GM12878 (cell line): ENCODE data around the gene RAC2. TPM values are rescaled to one million over a fixed set of nuclear protein-coding genes. Genes with fewer than 3 reads are reported as not detected.

Source experiments
- ATAC-seq: fragments of 200-7000 bp; cut with Tn5 transposase; 3 replicates; pipeline ENCODE4 v1.9.1; 2020; ENCODE audit warnings: mild to moderate bottlenecking, moderate library complexity
- BruUV-seq: library from RNA; stranded (reverse); fragments of 400-500 nt; replicated peaks from 2 replicates; lab custom pipeline; 2021; lab: Mats Ljungman, UMichigan
- CTCF ChIA-PET: fragments of 300-600 bp; sonication (Branson Sonifier 250); formaldehyde crosslinking; extraction: SDS; loops from one replicate; lab custom pipeline; 2021; ENCODE audit warnings: inconsistent platforms; lab: Yijun Ruan, JAX
- POLR2A ChIA-PET: fragments of 350-600 bp; formaldehyde crosslinking; extraction: SDS; loops from one replicate; lab custom pipeline; 2021; ENCODE audit warnings: inconsistent platforms; lab: Charles Lee
- RAD21 ChIA-PET: fragments of 300-600 bp; sonication (Branson Sonifier 250); formaldehyde crosslinking; loops from one replicate; lab custom pipeline; 2023; ENCODE audit warnings: antibody characterized with exemption; ENCODE audit not compliant: unreplicated experiment; lab: Charles Lee
- SMC1A ChIA-PET: fragments of 300-600 bp; sonication (Branson Sonifier 250); formaldehyde crosslinking; loops from one replicate; lab custom pipeline; 2023; ENCODE audit not compliant: unreplicated experiment, uncharacterized antibody; lab: Charles Lee
- DNase-seq: peaks from one replicate; pipeline ENCODE4 v3.0.0-alpha.2; 2011; ENCODE audit warnings: low read depth, low spot score
- FAIRE-seq: peaks from 3 replicates; lab custom pipeline; 2011; peaks lifted over from hg19 to GRCh38; lab: Jason Lieb, UNC
- H2AFZ ChIP-seq: 2 replicates; pipeline ENCODE4 v1.6.0; 2011; ENCODE audit warnings: low read depth, low read length, control low read depth; ENCODE audit not compliant: control insufficient read depth
- H3K27ac ChIP-seq: 2 replicates; pipeline ENCODE4 v1.5.1; 2011; ENCODE audit warnings: control low read depth; ENCODE audit not compliant: control insufficient read depth, insufficient read depth
- H3K27me3 ChIP-seq, 2 experiments: replicated peaks in 1 of 2; 2 replicates each; pipeline versions ENCODE4 v1.6.0 to v1.6.1; 2011; ENCODE audit warnings: low read length in 1 of 2; ENCODE audit not compliant: control insufficient read depth in 2 of 2, insufficient read depth in 2 of 2
- H3K36me3 ChIP-seq, 2 experiments: 2 replicates each; pipeline ENCODE4 v1.5.1; 2011; ENCODE audit warnings: low read length in 1 of 2; ENCODE audit not compliant: control insufficient read depth in 2 of 2, insufficient read depth in 2 of 2
- H3K4me1 ChIP-seq: 2 replicates; pipeline ENCODE4 v1.6.1; 2011; ENCODE audit warnings: mild to moderate bottlenecking, low read length, moderate library complexity, mixed read lengths; ENCODE audit not compliant: control insufficient read depth, insufficient read depth
- H3K4me2 ChIP-seq: 2 replicates; pipeline ENCODE4 v1.6.0; 2011; ENCODE audit warnings: control low read depth; ENCODE audit not compliant: control insufficient read depth, insufficient read depth
- H3K4me3 ChIP-seq: fragments of 200-600 bp; sonication (generic); 2 replicates; pipeline ENCODE4 v1.5.1; 2016
- H3K79me2 ChIP-seq: 2 replicates; pipeline ENCODE4 v1.6.0; 2011; ENCODE audit warnings: low read length; ENCODE audit not compliant: control insufficient read depth, insufficient read depth
- H3K9ac ChIP-seq: 2 replicates; pipeline ENCODE4 v1.8.0; 2011; ENCODE audit warnings: low read length, control low read depth, mixed read lengths; ENCODE audit not compliant: control insufficient read depth, insufficient read depth
- H3K9me3 ChIP-seq: replicated peaks from 3 replicates; pipeline ENCODE4 v1.5.1; 2011; ENCODE audit warnings: mild to moderate bottlenecking, low read length; ENCODE audit not compliant: control insufficient read depth, insufficient read depth
- H4K20me1 ChIP-seq: 2 replicates; pipeline ENCODE4 v1.6.0; 2011; ENCODE audit not compliant: control insufficient read depth, insufficient read depth
- ATF2 ChIP-seq: IDR thresholded peaks from 2 replicates; pipeline ENCODE4 v1.6.1; 2012; ENCODE audit warnings: low read length, inconsistent platforms
- BMI1 ChIP-seq: fragments of 450-650 bp; IDR thresholded peaks from 2 replicates; pipeline ENCODE4 v1.6.1; 2016; ENCODE audit warnings: mild to moderate bottlenecking, moderate library complexity, borderline replicate concordance
- CBX3 ChIP-seq: fragments of 200-600 bp; sonication (generic); IDR thresholded peaks from 2 replicates; pipeline ENCODE4 v1.6.1; 2016; ENCODE audit warnings: low read depth, borderline replicate concordance
- FOXK2 ChIP-seq: fragments of 450-650 bp; IDR thresholded peaks from 2 replicates; pipeline ENCODE4 v1.6.1; 2017; ENCODE audit warnings: mild to moderate bottlenecking, moderate library complexity
- HDGF ChIP-seq: fragments of 450-650 bp; IDR thresholded peaks from 2 replicates; pipeline ENCODE4 v1.6.1; 2016; ENCODE audit warnings: antibody characterized with exemption
- JUNB ChIP-seq: IDR thresholded peaks from 2 replicates; pipeline ENCODE4 v1.6.1; 2016; ENCODE audit warnings: antibody characterized with exemption, mild to moderate bottlenecking
- KLF5 ChIP-seq: fragments of 450-650 bp; IDR thresholded peaks from 2 replicates; pipeline ENCODE4 v1.6.1; 2014; ENCODE audit warnings: mild to moderate bottlenecking; ENCODE audit not compliant: partially characterized antibody
- NFIC ChIP-seq: IDR thresholded peaks from 2 replicates; pipeline ENCODE4 v1.6.1; 2012; ENCODE audit warnings: low read depth, mild to moderate bottlenecking, inconsistent platforms, low read length, moderate library complexity
- POLR2AphosphoS5 ChIP-seq: IDR thresholded peaks from 2 replicates; pipeline ENCODE4 v1.6.1; 2011; ENCODE audit warnings: mild to moderate bottlenecking, low read length, inconsistent platforms
- RBBP5 ChIP-seq: fragments of 200-600 bp; sonication (generic); conservative IDR thresholded peaks from 2 replicates; pipeline ENCODE4 v1.6.1; 2016
- RCOR1 ChIP-seq: conservative IDR thresholded peaks from 2 replicates; pipeline ENCODE4 v1.6.1; 2012; ENCODE audit warnings: low read depth, low read length, improper control_type of control experiment
- SKIL ChIP-seq: fragments of 450-650 bp; IDR thresholded peaks from 2 replicates; pipeline ENCODE4 v1.6.1; 2017; ENCODE audit warnings: mild to moderate bottlenecking, low read depth, inconsistent platforms; ENCODE audit not compliant: poor library complexity, severe bottlenecking
- SREBF2 ChIP-seq: IDR thresholded peaks from 2 replicates; pipeline ENCODE4 v1.6.1; 2012; ENCODE audit warnings: mild to moderate bottlenecking, low read length
- TCF12 ChIP-seq: IDR thresholded peaks from 2 replicates; pipeline ENCODE4 v1.6.1; 2011; ENCODE audit warnings: low read depth, mild to moderate bottlenecking, low read length
- ZNF592 ChIP-seq: fragments of 450-650 bp; IDR thresholded peaks from 2 replicates; pipeline ENCODE4 v1.6.1; 2017; ENCODE audit warnings: mild to moderate bottlenecking, moderate library complexity
- WGBS: methylation state at CpG from one replicate; pipeline ENCODE4 v1.1.6; 2016; ENCODE audit warnings: low lambda C conversion rate; ENCODE audit not compliant: insufficient replicate concordance, insufficient coverage; ENCODE audit errors: missing lambda C conversion rate; 5-methylcytosine and 5-hydroxymethylcytosine counted together
- in situ Hi-C: fragments of 300-500 bp; cut with MboI; formaldehyde crosslinking; loops from 9 replicates; pipeline ENCODE4 v1.14.3; 2018; ENCODE audit warnings: mixed read lengths
- intact Hi-C: fragments of 100-400 bp; cut with micrococcal nuclease; formaldehyde crosslinking; loops from one replicate; pipeline ENCODE4 v1.14.2; 2022; ENCODE audit not compliant: unreplicated experiment
- polyA plus RNA-seq, 11 experiments: library from polyadenylated mRNA; depleted of rRNA in 4 of 11; unstranded in 6 of 11; stranded (reverse) in 5 of 11; fragments of >200 nt; fragmentation: Nextera tagmentation in 4 of 11; fragmentation: Illumina TruSeq in 1 of 11; extraction: Ambion mirVana in 4 of 11; extraction: Trizol in 1 of 11; gene quantifications; 1 replicate in 1 of 11; 2 replicates in 10 of 11; pipeline versions ENCODE4 v1.2.1 to v1.2.3, GENCODE V29; 2011 to 2016; ENCODE audit warnings: inconsistent platforms in 2 of 11, missing spikeins in 2 of 11, low read depth in 1 of 11
- total RNA-seq, 4 experiments: library from RNA; depleted of rRNA in 3 of 4; stranded (reverse); fragments of >200 nt in 3 of 4; fragmentation: Illumina TruSeq in 1 of 4; extraction: Trizol in 1 of 4; gene quantifications; 2 replicates each; pipeline versions ENCODE4 v1.2.1 to v1.2.3, GENCODE V29; 2013 to 2021

The RAC2 gene
- total and polyA plus RNA-seq, 10 of the 15 experiments (the other 5 are each of a cell fraction or from before 2014, with no cell fraction given): 102 to 386 (median 304) TPM

- POLR2A ChIA-PET: interaction anchor here (1.0 to 2.9 kb wide), 11 partner anchors 13 to 112 kb away, joined by 3 to 51 read pairs (median 5); partner anchors contain the start of gene RAC2
- Histone ChIP-seq H2AFZ (0 out of 2 replicates have a peak overlapping the region, but pooled peaks have one; percentile 1), H3K4me2 (peak overlapping the region; percentile 17; the same call in 1 of the 2 replicates), H3K79me2 (no peaks in the 10 kb centered on the region), H3K9ac (no peak overlapping the region), H4K20me1 (no peaks in the 10 kb centered on the region), H3K4me1 (peaks cover 8% of the 10 kb centered on the region; the same call in 1 of the 2 replicates), H3K27ac (no peak overlapping the region), H3K27me3 (no peaks in the 10 kb centered on the region), H3K36me3 (no peaks in the 10 kb centered on the region), H3K4me3 (no peak overlapping the region), H3K9me3 (peaks cover 8% of the 10 kb centered on the region; the same call in 2 of the 3 replicates)
- no peak for FAIRE-seq
- RAD21 ChIA-PET: interaction anchor here (0.6 to 4.9 kb wide), 24 partner anchors 9 to 306 kb away, joined by 3 to 132 read pairs (median 10); partner anchors contain the start of genes IL2RB and RAC2
- no peak for DNase-seq
- intact Hi-C loops (loop anchor here (2.0 kb wide), 2 partner anchors 35 to 181 kb away; no protein-coding TSS in a partner anchor), in situ Hi-C loops (loop anchor here (5.0 kb wide), 1 partner anchor 197 kb away; no protein-coding TSS in a partner anchor)
- ATAC-seq: peak; percentile 4; the same call in 2 of the 3 replicates
- 68% methylated on average over 15 of the region's 15 CpGs for WGBS
- no TSS peak for BruUV-seq
- SMC1A ChIA-PET: interaction anchor here (0.6 to 5.9 kb wide), 34 partner anchors 9 to 400 kb away, joined by 3 to 165 read pairs (median 6); partner anchors contain the start of genes CYTH4, IL2RB and RAC2
- CTCF ChIA-PET: interaction anchor here (0.7 to 5.9 kb wide), 49 partner anchors 7 to 404 kb away, joined by 3 to 265 read pairs (median 7); partner anchors contain the start of genes CYTH4, IL2RB, KCTD17 and RAC2
- TF ChIP-seq BMI1 (no peak), CBX3 (no peak), KLF5 (no peak), RBBP5 (no peak), ZNF592 (no peak), HDGF (no peak), ATF2 (no peak), SREBF2 (no peak), JUNB (no peak), FOXK2 (no peak), SKIL (no peak), NFIC (no peak), TCF12 (no peak), RCOR1 (no peak), POLR2AphosphoS5 (no peak)
Observed at GRCh38 chr22:37260155-37260795, 16.2 kb upstream of the RAC2 start.
